Duodenal mucosa (tissue), 2 donors: Measurements from ENCODE around the gene GNAQ.
"Not testable (repeated sequence)": the region's sequence is repeated elsewhere in the genome, so short reads cannot be mapped to it uniquely, and the experiment has no call there.

Experiments
- H3K27ac ChIP-seq: one replicate; pipeline ENCODE4 v1.7.0; 2013; ENCODE audit warnings: low read depth, low read length
- H3K27me3 ChIP-seq, 2 donors: one replicate each; pipeline ENCODE4 v1.7.0; 2013; ENCODE audit warnings: low read length in 2 of 2, control low read depth in 1 of 2; ENCODE audit not compliant: insufficient read depth in 2 of 2, control insufficient read depth in 1 of 2
- H3K36me3 ChIP-seq, 2 donors: one replicate each; pipeline ENCODE4 v1.7.0; 2013; ENCODE audit warnings: low read length in 2 of 2, control low read depth in 1 of 2; ENCODE audit not compliant: insufficient read depth in 2 of 2, control insufficient read depth in 1 of 2
- H3K4me1 ChIP-seq, 2 donors: one replicate each; pipeline ENCODE4 v1.7.0; 2013; ENCODE audit warnings: low read length in 2 of 2, control low read depth in 1 of 2; ENCODE audit not compliant: insufficient read depth in 2 of 2, control insufficient read depth in 1 of 2
- H3K4me3 ChIP-seq, 2 donors: one replicate each; pipeline ENCODE4 v1.7.0; 2013; ENCODE audit warnings: low read length in 2 of 2, low read depth in 1 of 2
- H3K9ac ChIP-seq, 2 donors: one replicate each; pipeline ENCODE4 v1.7.0; 2013; ENCODE audit warnings: low read length in 2 of 2, low read depth in 1 of 2
- H3K9me3 ChIP-seq, 2 donors: one replicate each; pipeline ENCODE4 v1.7.0; 2013; ENCODE audit warnings: low read length in 2 of 2, control low read depth in 1 of 2; ENCODE audit not compliant: control insufficient read depth in 1 of 2

Gene GNAQ

GRCh38 chr9:77887662-77888061, 143.9 kb downstream of the GNAQ start:
- Histone ChIP-seq H3K4me1 (peaks cover 0 to 7% of the 10 kb centered on the region in 2 donors), H3K9ac (no peak overlapping the region), H3K36me3 (no peaks in the 10 kb centered on the region), H3K4me3 (no peak overlapping the region), H3K9me3 (no peaks in the 10 kb centered on the region), H3K27me3 (no peaks in the 10 kb centered on the region), H3K27ac (no peak overlapping the region)

GRCh38 chr9:77885104-77885672, 146.4 kb downstream of the GNAQ start:
- Histone ChIP-seq H3K9ac (no peak overlapping the region), H3K27me3 (no peaks in the 10 kb centered on the region), H3K4me3 (no peak overlapping the region), H3K27ac (no peak overlapping the region), H3K36me3 (no peaks in the 10 kb centered on the region), H3K9me3 (no peaks in the 10 kb centered on the region), H3K4me1 (peaks cover 16 to 21% of the 10 kb centered on the region in 2 donors)

GRCh38 chr9:77883846-77884771, 147.5 kb downstream of the GNAQ start:
- Histone ChIP-seq H3K9ac (no peak overlapping the region), H3K9me3 (no peaks in the 10 kb centered on the region), H3K27me3 (no peaks in the 10 kb centered on the region), H3K4me3 (no peak overlapping the region), H3K36me3 (no peaks in the 10 kb centered on the region), H3K4me1 (peaks cover 16 to 30% of the 10 kb centered on the region in 2 donors), H3K27ac (no peak overlapping the region)

GRCh38 chr9:77883133-77883532, 148.5 kb downstream of the GNAQ start:
- Histone ChIP-seq H3K27me3 (no peaks in the 10 kb centered on the region), H3K36me3 (no peaks in the 10 kb centered on the region), H3K9me3 (no peaks in the 10 kb centered on the region), H3K4me3 (no peak overlapping the region), H3K9ac (no peak overlapping the region), H3K27ac (no peak overlapping the region), H3K4me1 (peaks cover 16 to 30% of the 10 kb centered on the region in 2 donors)

GRCh38 chr9:77882294-77882693, 149.3 kb downstream of the GNAQ start:
- H3K27me3 ChIP-seq: no peaks in the 10 kb centered on the region
- H3K36me3 ChIP-seq: no peaks in the 10 kb centered on the region
- H3K9ac ChIP-seq: no peak overlapping the region
- H3K4me3 ChIP-seq: no peak overlapping the region
- no peaks in the 10 kb centered on the region for H3K9me3 ChIP-seq
- H3K4me1 ChIP-seq: peaks cover 16 to 33% of the 10 kb centered on the region in 2 donors
- H3K27ac ChIP-seq: no peak overlapping the region

GRCh38 chr9:77881634-77882033, 150.0 kb downstream of the GNAQ start:
- not testable (repeated sequence) for H3K9me3 ChIP-seq, H3K27me3 ChIP-seq, H3K9ac ChIP-seq, H3K27ac ChIP-seq, H3K36me3 ChIP-seq, H3K4me3 ChIP-seq
- peaks cover 16 to 39% of the 10 kb centered on the region in 2 donors for H3K4me1 ChIP-seq

- H3K4me3 ChIP-seq: no peak overlapping the region
- H3K27ac ChIP-seq: no peak overlapping the region
- no peaks in the 10 kb centered on the region for H3K36me3 ChIP-seq
- peaks cover 20 to 44% of the 10 kb centered on the region in 2 donors for H3K4me1 ChIP-seq
- no peaks in the 10 kb centered on the region for H3K9me3 ChIP-seq
- H3K27me3 ChIP-seq: no peaks in the 10 kb centered on the region
- H3K9ac ChIP-seq: no peak overlapping the region
Observed at GRCh38 chr9:77881111-77881510, 150.5 kb downstream of the GNAQ start.

- Histone ChIP-seq H3K4me3 (no peak overlapping the region), H3K27me3 (no peaks in the 10 kb centered on the region), H3K4me1 (peaks cover 27 to 51% of the 10 kb centered on the region in 2 donors), H3K36me3 (no peaks in the 10 kb centered on the region), H3K9me3 (no peaks in the 10 kb centered on the region), H3K27ac (no peak overlapping the region), H3K9ac (no peak overlapping the region)
Observed at GRCh38 chr9:77879437-77879943, 152.1 kb downstream of the GNAQ start.

- H3K4me1 ChIP-seq: peaks cover 27 to 51% of the 10 kb centered on the region in 2 donors
- not testable (repeated sequence) for H3K27me3 ChIP-seq, H3K9ac ChIP-seq, H3K9me3 ChIP-seq, H3K4me3 ChIP-seq, H3K27ac ChIP-seq, H3K36me3 ChIP-seq
Observed at GRCh38 chr9:77878793-77879192, 152.8 kb downstream of the GNAQ start.

GRCh38 chr9:77877976-77878375, 153.6 kb downstream of the GNAQ start:
- H3K27ac ChIP-seq: no peak overlapping the region
- peaks cover 27 to 51% of the 10 kb centered on the region in 2 donors for H3K4me1 ChIP-seq

More at GRCh38 chr9:77877976-77878375, 153.6 kb downstream of the GNAQ start:
- no peaks in the 10 kb centered on the region for H3K36me3 ChIP-seq
- H3K9me3 ChIP-seq: no peaks in the 10 kb centered on the region
- H3K27me3 ChIP-seq: no peaks in the 10 kb centered on the region
- H3K4me3 ChIP-seq: no peak overlapping the region
- no peak overlapping the region for H3K9ac ChIP-seq
